Amygdala (tissue), 56 donors: ENCODE measurements around the gene C14orf93.

Experiments
- DNase-seq, 56 donors: peaks; one replicate each; lab custom pipeline; 2025; lab: John Stamatoyannopoulos, UW

The C14orf93 gene

GRCh38 chr14:23009939-23010726 lies at the start of gene C14orf93:
TSS of gene C14orf93 (minus strand) at chr14:23010143. CDS start at chr14:22999023, 11,120 bp downstream.
- peak in 50 of 56 donors; percentile 5 to 77 (median 37) for DNase-seq

- no peak for DNase-seq
Observed at GRCh38 chr14:23058654-23059504, 48.9 kb upstream of the C14orf93 start.

- no peak for DNase-seq
Observed at GRCh38 chr14:23057757-23058653, 48.1 kb upstream of the C14orf93 start.

GRCh38 chr14:23056956-23057756 lies 47.2 kb upstream of the C14orf93 start, which contains the start of gene CDH24:
TSS of gene CDH24 (minus strand) at chr14:23057520. CDS start at chr14:23055733, 1,787 bp downstream.
- no peak for DNase-seq

GRCh38 chr14:23056145-23056955 lies 46.4 kb upstream of the C14orf93 start:
- no peak for DNase-seq

- DNase-seq: no peak
Observed at GRCh38 chr14:23055621-23056144, 45.7 kb upstream of the C14orf93 start.

GRCh38 chr14:23055147-23055550 lies 45.2 kb upstream of the C14orf93 start:
- DNase-seq: no peak

GRCh38 chr14:23054000-23054811 lies 44.3 kb upstream of the C14orf93 start:
- DNase-seq: no peak

GRCh38 chr14:23053426-23053825 lies 43.5 kb upstream of the C14orf93 start:
- no peak for DNase-seq

- DNase-seq: no peak
Observed at GRCh38 chr14:23052671-23053070, 42.7 kb upstream of the C14orf93 start.

GRCh38 chr14:23052182-23052623 lies 42.3 kb upstream of the C14orf93 start:
- DNase-seq: no peak

GRCh38 chr14:23051141-23052057 lies 41.5 kb upstream of the C14orf93 start:
- no peak for DNase-seq

- DNase-seq: no peak
Observed at GRCh38 chr14:23049011-23049410, 39.1 kb upstream of the C14orf93 start.

- DNase-seq: no peak
Observed at GRCh38 chr14:23047751-23048693, 38.1 kb upstream of the C14orf93 start.

GRCh38 chr14:23047034-23047634 lies 37.2 kb upstream of the C14orf93 start:
- DNase-seq: no peak
